HepG2 (cell line): ENCODE data around the gene SLC16A6. TPM values are rescaled to one million over a fixed set of nuclear protein-coding genes. Genes with fewer than 3 reads are reported as not detected.

Experiments used
- BATF2 ChIP-seq: sonication (generic); formaldehyde crosslinking; IDR thresholded peaks from 2 replicates; pipeline ENCODE4 v1.8.0; 2022; ENCODE audit warnings: mild to moderate bottlenecking, missing genetic modification reagents, moderate library complexity
- EHMT2 ChIP-seq: fragments of 200-600 bp; sonication (generic); IDR thresholded peaks from 2 replicates; pipeline ENCODE4 v1.7.0; 2017; ENCODE audit warnings: antibody characterized with exemption, low read depth, low read length, borderline replicate concordance
- GFI1 ChIP-seq: sonication (generic); formaldehyde crosslinking; IDR thresholded peaks from 2 replicates; pipeline ENCODE4 v1.5.0; 2020; ENCODE audit warnings: missing genetic modification reagents, mild to moderate bottlenecking, borderline replicate concordance
- GLI4 ChIP-seq: sonication (generic); formaldehyde crosslinking; IDR thresholded peaks from 2 replicates; pipeline ENCODE4 v1.5.1; 2020; ENCODE audit warnings: missing genetic modification reagents, mild to moderate bottlenecking, moderate library complexity, borderline replicate concordance
- GRHL1 ChIP-seq: sonication (generic); formaldehyde crosslinking; conservative IDR thresholded peaks from 2 replicates; pipeline ENCODE4 v1.8.0; 2022; ENCODE audit warnings: missing genetic modification reagents
- HNF4G ChIP-seq, 2 experiments: sonication (generic) in 1 of 2; formaldehyde crosslinking in 1 of 2; IDR thresholded peaks; 2 replicates each; pipeline versions ENCODE4 v1.4.0 to v1.6.1; 2011 to 2020; ENCODE audit warnings: borderline replicate concordance in 2 of 2, low read depth in 2 of 2, mild to moderate bottlenecking in 2 of 2, low read length in 1 of 2, missing genetic modification reagents in 1 of 2, moderate library complexity in 1 of 2
- KAT2B ChIP-seq: fragments of 150-350 bp; IDR thresholded peaks from 2 replicates; pipeline ENCODE4 v1.6.1; 2014; ENCODE audit warnings: low read depth, low read length, borderline replicate concordance
- KLF16 ChIP-seq, 2 experiments: sonication (generic) in 1 of 2; formaldehyde crosslinking in 1 of 2; IDR thresholded peaks; 2 replicates each; pipeline versions ENCODE4 v1.6.1 to v1.8.0; 2016 to 2023; ENCODE audit warnings: missing genetic modification reagents in 2 of 2, missing compliant biosample characterization in 1 of 2
- MATR3 ChIP-seq: sonication (generic); formaldehyde crosslinking; IDR thresholded peaks from 2 replicates; pipeline ENCODE4 v1.4.0; 2020; ENCODE audit warnings: missing genetic modification reagents
- MEIS2 ChIP-seq: sonication (generic); formaldehyde crosslinking; IDR thresholded peaks from 2 replicates; pipeline ENCODE4 v1.9.0; 2021; ENCODE audit warnings: mild to moderate bottlenecking, missing genetic modification reagents
- NR2F1 ChIP-seq, 2 experiments: fragments of 450-650 bp in 1 of 2; formaldehyde crosslinking in 1 of 2; IDR thresholded peaks; 2 replicates each; pipeline versions ENCODE4 v1.5.0 to v1.6.1; 2016 to 2020; ENCODE audit warnings: mild to moderate bottlenecking in 1 of 2, missing compliant biosample characterization in 1 of 2, missing genetic modification reagents in 1 of 2, moderate library complexity in 1 of 2
- POLR2AphosphoS5 ChIP-seq: IDR thresholded peaks from 2 replicates; pipeline ENCODE4 v1.6.1; 2012; ENCODE audit warnings: low read depth, low read length
- RFX3 ChIP-seq: IDR thresholded peaks from 2 replicates; pipeline ENCODE4 v1.6.1; 2016; ENCODE audit warnings: missing biosample characterization, missing genetic modification reagents
- TSC22D2 ChIP-seq: sonication (generic); formaldehyde crosslinking; IDR thresholded peaks from 2 replicates; pipeline ENCODE4 v1.5.1; 2020; ENCODE audit warnings: missing genetic modification reagents, mild to moderate bottlenecking, borderline replicate concordance
- ZNF10 ChIP-seq: sonication (generic); formaldehyde crosslinking; IDR thresholded peaks from 2 replicates; pipeline ENCODE4 v1.4.0; 2020; ENCODE audit warnings: mild to moderate bottlenecking, low read depth, missing genetic modification reagents, borderline replicate concordance
- ZNF225 ChIP-seq: sonication (generic); formaldehyde crosslinking; IDR thresholded peaks from 2 replicates; pipeline ENCODE4 v1.4.0; 2020; ENCODE audit warnings: mild to moderate bottlenecking, missing genetic modification reagents
- ZNF264 ChIP-seq: sonication (generic); formaldehyde crosslinking; IDR thresholded peaks from 2 replicates; pipeline ENCODE4 v1.4.0; 2020; ENCODE audit warnings: missing genetic modification reagents
- ZNF296 ChIP-seq: sonication (generic); formaldehyde crosslinking; conservative IDR thresholded peaks from 2 replicates; pipeline ENCODE4 v1.5.0; 2020; ENCODE audit warnings: mild to moderate bottlenecking, missing genetic modification reagents
- ZNF703 ChIP-seq: sonication (generic); formaldehyde crosslinking; IDR thresholded peaks from 2 replicates; pipeline ENCODE4 v1.5.1; 2020; ENCODE audit warnings: missing genetic modification reagents, mild to moderate bottlenecking, moderate library complexity, borderline replicate concordance
- ZNF749 ChIP-seq: sonication (generic); formaldehyde crosslinking; IDR thresholded peaks from 2 replicates; pipeline ENCODE4 v1.8.0; 2022; ENCODE audit warnings: mild to moderate bottlenecking, missing genetic modification reagents, moderate library complexity, borderline replicate concordance
- ZNF777 ChIP-seq: sonication (generic); formaldehyde crosslinking; IDR thresholded peaks from 2 replicates; pipeline ENCODE4 v1.4.0; 2020; ENCODE audit warnings: missing genetic modification reagents
- polyA plus RNA-seq, 8 experiments: library from polyadenylated mRNA; depleted of rRNA in 3 of 8; stranded (reverse) in 7 of 8; unstranded in 1 of 8; fragments of >200 nt; fragmentation: Illumina TruSeq in 4 of 8; extraction: Trizol in 4 of 8; gene quantifications; 2 replicates each; pipeline versions ENCODE4 v1.2.1 to v1.2.3, GENCODE V29; 2011 to 2016; ENCODE audit warnings: low read depth in 4 of 8, missing spikeins in 1 of 8, mixed read lengths in 1 of 8; ENCODE audit not compliant: insufficient read depth in 1 of 8
- total RNA-seq, 5 experiments: library from RNA; depleted of rRNA; stranded (reverse); fragments of >200 nt; fragmentation: Illumina TruSeq; extraction: Trizol; gene quantifications; 2 replicates each; pipeline ENCODE4 v1.2.3, GENCODE V29; 2016; ENCODE audit warnings: low read depth in 1 of 5
- TF ChIP-seq, protein P1 (sequence below): IDR thresholded peaks from 2 replicates; pipeline ENCODE4 v1.4.0; 2020; ENCODE audit warnings: mild to moderate bottlenecking, missing genetic modification reagents

Gene SLC16A6
- total and polyA plus RNA-seq, 2 of the 13 experiments (the other 11 are each of a cell fraction or from before 2014, with no cell fraction given), result 1.1 to 44.7 TPM

- TF ChIP-seq KLF16 (CRISPR knock-in tag; IDR thresholded peaks at IDR 0.05), result peak in 1 of 2 experiments; percentile 25; a peak in 1 of 4 replicates
- peak; percentile 41; the same call in 1 of the 2 replicates for TF ChIP-seq HNF4G (IDR thresholded peaks at IDR 0.05; ENCODE audit: borderline replicate concordance, low read depth, low read length)
- no peak for TF ChIP-seq HNF4G (CRISPR knock-in tag; IDR thresholded peaks at IDR 0.05; ENCODE audit: borderline replicate concordance, low read depth)
- peak; percentile 31; the same call in 1 of the 2 replicates for TF ChIP-seq KAT2B
- TF ChIP-seq ZNF10, result no peak
- TF ChIP-seq GFI1 (CRISPR knock-in tag), result no peak
- TF ChIP-seq ZNF264 (CRISPR knock-in tag), result peak; percentile 62; the same call in 1 of the 2 replicates
- no peak for TF ChIP-seq GRHL1 (CRISPR knock-in tag)
- TF ChIP-seq ZNF296 (CRISPR knock-in tag), result no peak
- TF ChIP-seq POLR2AphosphoS5, result no peak
- peak; percentile 74 for TF ChIP-seq MEIS2 (CRISPR knock-in tag)
- TF ChIP-seq TSC22D2 (CRISPR knock-in tag), result peak; percentile 66; the same call in 1 of the 2 replicates
- TF ChIP-seq GLI4 (CRISPR knock-in tag), result no peak
- no peak for TF ChIP-seq ZNF749 (CRISPR knock-in tag)
- TF ChIP-seq EHMT2, result no peak; the same call in 1 of the 2 replicates
- no peak for TF ChIP-seq MATR3 (CRISPR knock-in tag)
- TF ChIP-seq ZNF225, result no peak
- TF ChIP-seq BATF2 (CRISPR knock-in tag), result no peak
- no peak for TF ChIP-seq RFX3
- TF ChIP-seq ZNF777, result no peak
- TF ChIP-seq, protein P1, sequence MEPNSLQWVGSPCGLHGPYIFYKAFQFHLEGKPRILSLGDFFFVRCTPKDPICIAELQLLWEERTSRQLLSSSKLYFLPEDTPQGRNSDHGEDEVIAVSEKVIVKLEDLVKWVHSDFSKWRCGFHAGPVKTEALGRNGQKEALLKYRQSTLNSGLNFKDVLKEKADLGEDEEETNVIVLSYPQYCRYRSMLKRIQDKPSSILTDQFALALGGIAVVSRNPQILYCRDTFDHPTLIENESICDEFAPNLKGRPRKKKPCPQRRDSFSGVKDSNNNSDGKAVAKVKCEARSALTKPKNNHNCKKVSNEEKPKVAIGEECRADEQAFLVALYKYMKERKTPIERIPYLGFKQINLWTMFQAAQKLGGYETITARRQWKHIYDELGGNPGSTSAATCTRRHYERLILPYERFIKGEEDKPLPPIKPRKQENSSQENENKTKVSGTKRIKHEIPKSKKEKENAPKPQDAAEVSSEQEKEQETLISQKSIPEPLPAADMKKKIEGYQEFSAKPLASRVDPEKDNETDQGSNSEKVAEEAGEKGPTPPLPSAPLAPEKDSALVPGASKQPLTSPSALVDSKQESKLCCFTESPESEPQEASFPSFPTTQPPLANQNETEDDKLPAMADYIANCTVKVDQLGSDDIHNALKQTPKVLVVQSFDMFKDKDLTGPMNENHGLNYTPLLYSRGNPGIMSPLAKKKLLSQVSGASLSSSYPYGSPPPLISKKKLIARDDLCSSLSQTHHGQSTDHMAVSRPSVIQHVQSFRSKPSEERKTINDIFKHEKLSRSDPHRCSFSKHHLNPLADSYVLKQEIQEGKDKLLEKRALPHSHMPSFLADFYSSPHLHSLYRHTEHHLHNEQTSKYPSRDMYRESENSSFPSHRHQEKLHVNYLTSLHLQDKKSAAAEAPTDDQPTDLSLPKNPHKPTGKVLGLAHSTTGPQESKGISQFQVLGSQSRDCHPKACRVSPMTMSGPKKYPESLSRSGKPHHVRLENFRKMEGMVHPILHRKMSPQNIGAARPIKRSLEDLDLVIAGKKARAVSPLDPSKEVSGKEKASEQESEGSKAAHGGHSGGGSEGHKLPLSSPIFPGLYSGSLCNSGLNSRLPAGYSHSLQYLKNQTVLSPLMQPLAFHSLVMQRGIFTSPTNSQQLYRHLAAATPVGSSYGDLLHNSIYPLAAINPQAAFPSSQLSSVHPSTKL (CRISPR knock-in tag), result peak; percentile 92
- TF ChIP-seq ZNF703 (CRISPR knock-in tag), result no peak
- TF ChIP-seq NR2F1 (CRISPR knock-in tag; IDR thresholded peaks at IDR 0.05), result peak; percentile 74 to 78; a peak in 3 of 4 replicates
Measured at GRCh38 chr17:68318103-68318991, 27.4 kb upstream of the SLC16A6 start (continued).
